K562 (cell line): ENCODE data around the gene ZSWIM8. TPM values are rescaled to one million over a fixed set of nuclear protein-coding genes. Genes with fewer than 3 reads are reported as not detected.

ENCODE experiments used
- FOSL1 ChIP-seq: fragments of 200-800 bp; sonication (Bioruptor generic); conservative IDR thresholded peaks from 2 replicates; pipeline ENCODE4 v1.6.1; 2016; ENCODE audit warnings: missing genetic modification characterization, missing compliant biosample characterization
- JUN ChIP-seq, 2 experiments: sonication (generic) in 1 of 2; formaldehyde crosslinking in 1 of 2; IDR thresholded peaks; 2 replicates each; pipeline versions ENCODE4 v1.6.1 to v1.8.0; 2012 to 2022; ENCODE audit warnings: borderline replicate concordance in 2 of 2, mild to moderate bottlenecking in 2 of 2, improper control_type of control experiment in 1 of 2, low read depth in 1 of 2, low read length in 1 of 2, missing genetic modification reagents in 1 of 2
- KAT7 ChIP-seq: sonication (generic); formaldehyde crosslinking; IDR thresholded peaks from 2 replicates; pipeline ENCODE4 v1.8.0; 2022; ENCODE audit warnings: missing genetic modification reagents, mild to moderate bottlenecking, borderline replicate concordance
- PRPF4 ChIP-seq: fragments of 200-400 bp; formaldehyde crosslinking; IDR thresholded peaks from one replicate; pipeline ENCODE4 v1.6.1; 2017; ENCODE audit warnings: low read length, low read depth, mild to moderate bottlenecking; ENCODE audit not compliant: insufficient read depth, poor library complexity, severe bottlenecking
- ZKSCAN1 ChIP-seq: fragments of 150-350 bp; IDR thresholded peaks from 2 replicates; pipeline ENCODE4 v1.6.1; 2016; ENCODE audit warnings: low read depth, low read length
- ZNF347 ChIP-seq: fragments of 450-650 bp; formaldehyde crosslinking; IDR thresholded peaks from 2 replicates; pipeline ENCODE4 v1.4.0; 2020; ENCODE audit warnings: low read depth, mild to moderate bottlenecking, moderate library complexity
- ZNF668 ChIP-seq: fragments of 250-450 bp; sonication (Bioruptor Pico); IDR thresholded peaks from 2 replicates; pipeline ENCODE4 v1.8.0; 2022; ENCODE audit warnings: mild to moderate bottlenecking, inconsistent platforms
- polyA plus RNA-seq, 8 experiments: library from polyadenylated mRNA; depleted of rRNA in 4 of 8; stranded (reverse) in 5 of 8; unstranded in 3 of 8; fragments of >200 nt; fragmentation: Nextera tagmentation in 2 of 8; fragmentation: Illumina TruSeq in 1 of 8; extraction: Ambion mirVana in 2 of 8; extraction: Trizol in 1 of 8; gene quantifications; 2 replicates each; pipeline versions ENCODE4 v1.2.1 to v1.2.3, GENCODE V29; 2011 to 2014; ENCODE audit warnings: inconsistent platforms in 1 of 8, missing spikeins in 1 of 8
- total RNA-seq, 7 experiments: library from RNA; depleted of rRNA in 6 of 7; stranded (reverse); fragments of >200 nt in 6 of 7; fragmentation: Illumina TruSeq in 2 of 7; extraction: Trizol in 2 of 7; gene quantifications; 2 replicates each; pipeline versions ENCODE4 v1.2.1 to v1.2.3, GENCODE V29; 2011 to 2021; ENCODE audit warnings: low replicate concordance in 1 of 7
- TF ChIP-seq, protein P1 (sequence below), 2 experiments: fragments of 450-650 bp in 1 of 2; sonication (generic) in 1 of 2; formaldehyde crosslinking in 1 of 2; IDR thresholded peaks; 2 replicates each; pipeline versions ENCODE4 v1.7.1 to v1.9.0; 2016 to 2022; ENCODE audit warnings: inconsistent platforms in 1 of 2, mild to moderate bottlenecking in 1 of 2, missing genetic modification reagents in 1 of 2
- TF ChIP-seq, protein P2 (sequence below): fragments of 450-650 bp; IDR thresholded peaks from 2 replicates; pipeline ENCODE4 v1.6.1; 2017; ENCODE audit warnings: antibody characterized with exemption, mild to moderate bottlenecking

The ZSWIM8 gene
- total and polyA plus RNA-seq, 9 of the 15 experiments (the other 6 are each of a cell fraction or from before 2014, with no cell fraction given), result 5.6 to 47.8 (median 26.7) TPM

DNA sequence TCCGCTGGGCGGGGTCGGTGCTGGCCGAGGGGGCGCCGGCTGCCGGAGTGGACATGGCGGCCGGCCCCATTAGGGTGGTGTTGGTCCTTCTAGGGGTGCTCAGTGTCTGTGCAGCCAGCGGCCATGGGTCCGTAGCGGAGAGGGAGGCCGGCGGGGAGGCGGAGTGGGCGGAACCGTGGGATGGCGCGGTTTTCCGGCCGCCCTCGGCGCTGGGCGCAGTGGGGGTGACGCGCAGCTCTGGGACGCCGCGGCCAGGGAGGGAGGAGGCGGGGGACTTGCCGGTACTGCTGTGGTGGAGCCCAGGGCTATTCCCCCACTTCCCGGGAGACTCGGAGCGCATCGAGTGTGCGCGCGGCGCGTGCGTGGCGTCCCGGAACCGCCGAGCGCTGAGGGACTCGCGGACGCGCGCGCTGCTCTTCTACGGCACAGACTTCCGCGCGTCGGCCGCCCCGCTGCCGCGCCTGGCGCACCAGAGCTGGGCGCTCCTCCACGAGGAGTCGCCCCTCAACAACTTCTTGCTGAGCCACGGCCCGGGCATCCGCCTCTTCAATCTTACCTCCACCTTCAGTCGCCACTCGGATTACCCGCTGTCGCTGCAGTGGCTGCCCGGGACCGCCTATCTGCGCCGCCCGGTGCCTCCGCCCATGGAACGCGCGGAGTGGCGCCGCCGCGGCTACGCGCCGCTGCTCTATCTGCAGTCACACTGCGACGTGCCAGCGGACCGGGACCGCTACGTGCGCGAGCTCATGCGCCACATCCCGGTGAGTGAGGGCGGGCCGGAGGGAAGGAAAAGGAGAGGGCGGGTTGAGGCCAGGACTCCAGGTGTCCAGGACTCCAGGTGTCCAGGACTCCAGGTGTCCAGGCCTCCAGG is 12.9 kb upstream of the ZSWIM8 start (continued):
- TF ChIP-seq, protein P1, sequence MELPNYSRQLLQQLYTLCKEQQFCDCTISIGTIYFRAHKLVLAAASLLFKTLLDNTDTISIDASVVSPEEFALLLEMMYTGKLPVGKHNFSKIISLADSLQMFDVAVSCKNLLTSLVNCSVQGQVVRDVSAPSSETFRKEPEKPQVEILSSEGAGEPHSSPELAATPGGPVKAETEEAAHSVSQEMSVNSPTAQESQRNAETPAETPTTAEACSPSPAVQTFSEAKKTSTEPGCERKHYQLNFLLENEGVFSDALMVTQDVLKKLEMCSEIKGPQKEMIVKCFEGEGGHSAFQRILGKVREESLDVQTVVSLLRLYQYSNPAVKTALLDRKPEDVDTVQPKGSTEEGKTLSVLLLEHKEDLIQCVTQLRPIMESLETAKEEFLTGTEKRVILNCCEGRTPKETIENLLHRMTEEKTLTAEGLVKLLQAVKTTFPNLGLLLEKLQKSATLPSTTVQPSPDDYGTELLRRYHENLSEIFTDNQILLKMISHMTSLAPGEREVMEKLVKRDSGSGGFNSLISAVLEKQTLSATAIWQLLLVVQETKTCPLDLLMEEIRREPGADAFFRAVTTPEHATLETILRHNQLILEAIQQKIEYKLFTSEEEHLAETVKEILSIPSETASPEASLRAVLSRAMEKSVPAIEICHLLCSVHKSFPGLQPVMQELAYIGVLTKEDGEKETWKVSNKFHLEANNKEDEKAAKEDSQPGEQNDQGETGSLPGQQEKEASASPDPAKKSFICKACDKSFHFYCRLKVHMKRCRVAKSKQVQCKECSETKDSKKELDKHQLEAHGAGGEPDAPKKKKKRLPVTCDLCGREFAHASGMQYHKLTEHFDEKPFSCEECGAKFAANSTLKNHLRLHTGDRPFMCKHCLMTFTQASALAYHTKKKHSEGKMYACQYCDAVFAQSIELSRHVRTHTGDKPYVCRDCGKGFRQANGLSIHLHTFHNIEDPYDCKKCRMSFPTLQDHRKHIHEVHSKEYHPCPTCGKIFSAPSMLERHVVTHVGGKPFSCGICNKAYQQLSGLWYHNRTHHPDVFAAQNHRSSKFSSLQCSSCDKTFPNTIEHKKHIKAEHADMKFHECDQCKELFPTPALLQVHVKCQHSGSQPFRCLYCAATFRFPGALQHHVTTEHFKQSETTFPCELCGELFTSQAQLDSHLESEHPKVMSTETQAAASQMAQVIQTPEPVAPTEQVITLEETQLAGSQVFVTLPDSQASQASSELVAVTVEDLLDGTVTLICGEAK (IDR thresholded peaks at IDR 0.05), result peak; percentile 60; the same call in 1 of the 2 replicates
- TF ChIP-seq, protein P1 (CRISPR knock-in tag; IDR thresholded peaks at IDR 0.05), result no peak
- no peak; the same call in 1 of the 2 replicates for TF ChIP-seq ZKSCAN1
- peak; percentile 41 for TF ChIP-seq PRPF4
- TF ChIP-seq, protein P2, sequence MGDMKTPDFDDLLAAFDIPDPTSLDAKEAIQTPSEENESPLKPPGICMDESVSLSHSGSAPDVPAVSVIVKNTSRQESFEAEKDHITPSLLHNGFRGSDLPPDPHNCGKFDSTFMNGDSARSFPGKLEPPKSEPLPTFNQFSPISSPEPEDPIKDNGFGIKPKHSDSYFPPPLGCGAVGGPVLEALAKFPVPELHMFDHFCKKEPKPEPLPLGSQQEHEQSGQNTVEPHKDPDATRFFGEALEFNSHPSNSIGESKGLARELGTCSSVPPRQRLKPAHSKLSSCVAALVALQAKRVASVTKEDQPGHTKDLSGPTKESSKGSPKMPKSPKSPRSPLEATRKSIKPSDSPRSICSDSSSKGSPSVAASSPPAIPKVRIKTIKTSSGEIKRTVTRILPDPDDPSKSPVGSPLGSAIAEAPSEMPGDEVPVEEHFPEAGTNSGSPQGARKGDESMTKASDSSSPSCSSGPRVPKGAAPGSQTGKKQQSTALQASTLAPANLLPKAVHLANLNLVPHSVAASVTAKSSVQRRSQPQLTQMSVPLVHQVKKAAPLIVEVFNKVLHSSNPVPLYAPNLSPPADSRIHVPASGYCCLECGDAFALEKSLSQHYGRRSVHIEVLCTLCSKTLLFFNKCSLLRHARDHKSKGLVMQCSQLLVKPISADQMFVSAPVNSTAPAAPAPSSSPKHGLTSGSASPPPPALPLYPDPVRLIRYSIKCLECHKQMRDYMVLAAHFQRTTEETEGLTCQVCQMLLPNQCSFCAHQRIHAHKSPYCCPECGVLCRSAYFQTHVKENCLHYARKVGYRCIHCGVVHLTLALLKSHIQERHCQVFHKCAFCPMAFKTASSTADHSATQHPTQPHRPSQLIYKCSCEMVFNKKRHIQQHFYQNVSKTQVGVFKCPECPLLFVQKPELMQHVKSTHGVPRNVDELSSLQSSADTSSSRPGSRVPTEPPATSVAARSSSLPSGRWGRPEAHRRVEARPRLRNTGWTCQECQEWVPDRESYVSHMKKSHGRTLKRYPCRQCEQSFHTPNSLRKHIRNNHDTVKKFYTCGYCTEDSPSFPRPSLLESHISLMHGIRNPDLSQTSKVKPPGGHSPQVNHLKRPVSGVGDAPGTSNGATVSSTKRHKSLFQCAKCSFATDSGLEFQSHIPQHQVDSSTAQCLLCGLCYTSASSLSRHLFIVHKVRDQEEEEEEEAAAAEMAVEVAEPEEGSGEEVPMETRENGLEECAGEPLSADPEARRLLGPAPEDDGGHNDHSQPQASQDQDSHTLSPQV, result 0 out of 2 replicates have a peak, but pooled peaks have one; percentile 17
- TF ChIP-seq JUN (IDR thresholded peaks at IDR 0.05; ENCODE audit: borderline replicate concordance, low read depth, low read length), result no peak
- no peak for TF ChIP-seq JUN (CRISPR knock-in tag; IDR thresholded peaks at IDR 0.05; ENCODE audit: borderline replicate concordance)
- no peak for TF ChIP-seq ZNF347 (CRISPR knock-in tag)
- peak; percentile 5; the same call in 1 of the 2 replicates for TF ChIP-seq KAT7 (CRISPR knock-in tag)
- peak; percentile 64 for TF ChIP-seq FOSL1
- TF ChIP-seq ZNF668 (CRISPR knock-in tag), result peak; percentile 50; the same call in 1 of the 2 replicates
